ENCODE measurements around the gene PSTK. TPM values are rescaled to one million over a fixed set of nuclear protein-coding genes. Genes with fewer than 3 reads are reported as not detected.

Gene PSTK
- total RNA-seq, 1 experiment from 2014 or later, result 4.4 TPM

- H3K9ac ChIP-seq (ENCODE audit: low read length), result no peak overlapping the region
- no peak overlapping the region for H3K4me3 ChIP-seq (replicated peaks in 1 of 2; ENCODE audit: low read depth in 1 of 2, low read length in 2 of 2)
- no peaks in the 10 kb centered on the region for H3K9me2 ChIP-seq (ENCODE audit: insufficient read depth)
- peaks cover 7 to 21% of the 10 kb centered on the region in 2 experiments; a peak in 2 of 4 replicates for H3K36me3 ChIP-seq (ENCODE audit: control insufficient read depth in 1 of 2, insufficient read depth in 2 of 2, low read length in 2 of 2)
- BruUV-seq (replicated peaks), result no TSS peak
- no peak for DNase-seq (ENCODE audit: low read depth, low spot score)
- no peaks in the 10 kb centered on the region for H3K27me3 ChIP-seq (ENCODE audit: insufficient read depth, low read length)
- no peak for TF ChIP-seq EZH2 (IDR thresholded peaks at IDR 0.05)
- TF ChIP-seq POLR2AphosphoS5 (IDR thresholded peaks at IDR 0.05; ENCODE audit: low read depth, low read length), result no peak
- TF ChIP-seq TCF7L2 (IDR thresholded peaks at IDR 0.05; ENCODE audit: borderline replicate concordance, extremely low read depth, insufficient read depth, insufficient read length), result no peak
- TF ChIP-seq CTCF (IDR thresholded peaks at IDR 0.05 in 2 of 3, conservative IDR thresholded peaks at IDR 0.05 in 1 of 3; ENCODE audit: borderline replicate concordance in 1 of 3, insufficient read depth in 1 of 3, low read depth in 2 of 3, low read length in 2 of 3), result no peak
- TF ChIP-seq CBX3 (IDR thresholded peaks at IDR 0.05; ENCODE audit: low read depth), result no peak
- TF ChIP-seq ZBTB33 (IDR thresholded peaks at IDR 0.05; ENCODE audit: extremely low read depth, insufficient replicate concordance, low read length), result no peak
- no peak for TF ChIP-seq POLR2A (IDR thresholded peaks at IDR 0.05; ENCODE audit: borderline replicate concordance, extremely low read depth, insufficient read depth, insufficient read length)
- TF ChIP-seq SRF (IDR thresholded peaks at IDR 0.05; ENCODE audit: low read depth), result no peak
- TF ChIP-seq ZNF274 (IDR thresholded peaks at IDR 0.05; ENCODE audit: low read depth, low read length), result no peak
- no peak for TF ChIP-seq REST (IDR thresholded peaks at IDR 0.05; ENCODE audit: low read depth)
- TF ChIP-seq ZFX (IDR thresholded peaks at IDR 0.05), result no peak
- TF ChIP-seq ELF1 (IDR thresholded peaks at IDR 0.05; ENCODE audit: borderline replicate concordance, low read depth), result no peak
- TF ChIP-seq SP1 (IDR thresholded peaks at IDR 0.05; ENCODE audit: low read depth), result no peak
- TF ChIP-seq SIN3A (IDR thresholded peaks at IDR 0.05; ENCODE audit: low read depth), result no peak
- TF ChIP-seq FOSL1 (IDR thresholded peaks at IDR 0.05; ENCODE audit: low read depth), result no peak
- TF ChIP-seq EZH2phosphoT487 (IDR thresholded peaks at IDR 0.05; ENCODE audit: borderline replicate concordance), result no peak
- no peak for TF ChIP-seq ATF3 (IDR thresholded peaks at IDR 0.05)
- no peak for TF ChIP-seq JUND (IDR thresholded peaks at IDR 0.05)
- TF ChIP-seq YY1 (IDR thresholded peaks at IDR 0.05; ENCODE audit: extremely low read depth, insufficient replicate concordance, low read depth, low read length), result no peak
- CTCF ChIA-PET, result interaction anchor here (1.3 to 2.7 kb wide), 2 partner anchors 17 to 24 kb away, joined by 4 to 9 read pairs; partner anchors contain the start of gene PSTK
- H3K27ac ChIP-seq (ENCODE audit: low read depth, low read length), result no peak overlapping the region
- H2AFZ ChIP-seq (ENCODE audit: low read depth, low read length, poor library complexity, severe bottlenecking), result no peak overlapping the region
- no peaks in the 10 kb centered on the region for H3K4me1 ChIP-seq (ENCODE audit: control insufficient read depth in 1 of 2, insufficient read depth in 2 of 2, low read length in 2 of 2)
- no peaks in the 10 kb centered on the region for H3K9me3 ChIP-seq (ENCODE audit: control insufficient read depth in 1 of 2, insufficient read depth in 1 of 2, low read depth in 1 of 2, low read length in 2 of 2)
- RAD21 ChIA-PET (ENCODE audit: low non-redundant PET in 1 of 2, low total read pairs in 2 of 2, uncharacterized antibody in 2 of 2, unreplicated experiment in 2 of 2), result no interaction called here
- ATAC-seq, result no peak
- peaks cover 42% of the 10 kb centered on the region for H3K79me2 ChIP-seq (ENCODE audit: insufficient read depth, low read length)
- POLR2A ChIA-PET, result interaction anchor here (0.7 kb wide), 1 partner anchor 10 kb away, joined by 3 read pairs; the partner anchor contains the start of gene IKZF5
- H3K4me2 ChIP-seq (ENCODE audit: low read length), result no peak overlapping the region
- no peaks in the 10 kb centered on the region for H4K20me1 ChIP-seq (ENCODE audit: insufficient read depth)
- intact Hi-C loops (cut with micrococcal nuclease), result no loop called here
Measured at GRCh38 chr10:122997864-122998263, 17.7 kb downstream of the PSTK start.
